Esophagus muscularis mucosa (tissue), 4 donors: ENCODE measurements around the gene ZNF804A. TPM values are rescaled to one million over a fixed set of nuclear protein-coding genes. Genes with fewer than 3 reads are reported as not detected.

ENCODE experiments used
- DNase-seq: peaks from one replicate; pipeline ENCODE4 v3.0.0-alpha.2; 2017; ENCODE audit errors: extremely low spot score
- H3K27ac ChIP-seq, 4 donors: fragments of 200-600 bp; sonication (generic); replicated peaks in 1 of 4; 1 replicate in 3 of 4; 2 replicates in 1 of 4; pipeline ENCODE4 v1.5.1; 2016 to 2019; ENCODE audit warnings: mild to moderate bottlenecking in 1 of 4
- H3K27me3 ChIP-seq, 4 donors: fragments of 200-600 bp; sonication (generic); one replicate each; pipeline versions ENCODE4 v1.5.1 to v1.6.0; 2016 to 2019
- H3K36me3 ChIP-seq, 4 donors: fragments of 200-600 bp; sonication (generic); one replicate each; pipeline ENCODE4 v1.5.1; 2016 to 2019
- H3K4me1 ChIP-seq, 4 donors: fragments of 200-600 bp; sonication (generic); one replicate each; pipeline ENCODE4 v1.5.1; 2016 to 2019
- H3K4me3 ChIP-seq, 4 donors: fragments of 200-600 bp; sonication (generic); 1 replicate in 2 of 4; 2 replicates in 2 of 4; pipeline ENCODE4 v1.5.1; 2016 to 2019; ENCODE audit warnings: mild to moderate bottlenecking in 4 of 4, moderate library complexity in 1 of 4
- H3K9me3 ChIP-seq, 4 donors: fragments of 200-600 bp; sonication (generic); 1 replicate in 3 of 4; 2 replicates in 1 of 4; pipeline ENCODE4 v1.5.1; 2016 to 2019
- EP300 ChIP-seq: sonication (generic); formaldehyde crosslinking; IDR thresholded peaks from one replicate; pipeline ENCODE4 v1.6.1; 2017; ENCODE audit warnings: antibody characterized with exemption
- POLR2A ChIP-seq: fragments of 450-650 bp; IDR thresholded peaks from one replicate; pipeline ENCODE4 v1.6.1; 2017; ENCODE audit warnings: antibody characterized with exemption, moderate library complexity, mild to moderate bottlenecking, low read depth
- POLR2AphosphoS5 ChIP-seq, 2 donors: sonication (generic); formaldehyde crosslinking; IDR thresholded peaks; one replicate each; pipeline ENCODE4 v1.6.1; 2017; ENCODE audit warnings: antibody characterized with exemption in 2 of 2
- WGBS: methylation state at CpG from one replicate; pipeline ENCODE4 v1.1.5; 2018; 5-methylcytosine and 5-hydroxymethylcytosine counted together
- intact Hi-C: fragments of 100-400 bp; cut with DNase I; formaldehyde crosslinking; loops from one replicate; pipeline ENCODE4 v1.15.1; 2023
- total RNA-seq, 4 donors: library from RNA; depleted of rRNA; stranded (reverse); fragments of >200 nt; gene quantifications; one replicate each; pipeline versions ENCODE4 v1.1.0 to v1.2.1, GENCODE V29; 2016
- TF ChIP-seq, protein P1 (sequence below), 3 experiments: fragments of 200-600 bp in 2 of 3; fragments of 450-650 bp in 1 of 3; sonication (generic) in 2 of 3; IDR thresholded peaks; one replicate each; pipeline ENCODE4 v1.5.1; 2017 to 2019; ENCODE audit warnings: antibody characterized with exemption in 3 of 3, mild to moderate bottlenecking in 2 of 3, moderate library complexity in 1 of 3

The ZNF804A gene
- total RNA-seq, 4 donors from 2014 or later = 0.33 TPM; not detected in 3

DNA sequence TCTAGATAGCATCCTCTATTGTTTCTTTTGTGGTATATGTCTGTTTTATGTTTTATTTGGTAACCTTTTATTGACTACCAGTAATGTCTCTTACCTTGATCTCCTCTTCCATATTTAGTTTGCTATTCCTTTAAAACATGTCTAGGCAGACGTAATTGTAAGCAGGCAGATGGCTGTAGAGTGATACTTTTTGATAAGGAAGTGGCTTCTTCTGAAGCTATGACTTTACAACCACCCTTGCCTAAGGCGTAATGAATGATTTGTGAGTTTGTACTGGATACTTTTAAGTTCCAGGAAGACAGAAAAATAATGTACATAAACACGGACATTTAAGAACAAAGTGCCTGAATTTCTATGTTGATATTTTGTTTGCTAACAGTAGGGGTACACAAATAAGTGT is 85.6 kb downstream of the ZNF804A start:
- H3K36me3 ChIP-seq = no peaks in the 10 kb centered on the region
- intact Hi-C loops = no loop called here
- no peak for DNase-seq
- no peak overlapping the region for H3K27ac ChIP-seq
- no peaks in the 10 kb centered on the region for H3K9me3 ChIP-seq
- no peaks in the 10 kb centered on the region for H3K27me3 ChIP-seq
- 63% methylated on average over 3 of the region's 3 CpGs for WGBS
- TF ChIP-seq POLR2AphosphoS5 (IDR thresholded peaks at IDR 0.05) (no peak), EP300 (no peak), POLR2A (no peak)
- TF ChIP-seq, protein P1, sequence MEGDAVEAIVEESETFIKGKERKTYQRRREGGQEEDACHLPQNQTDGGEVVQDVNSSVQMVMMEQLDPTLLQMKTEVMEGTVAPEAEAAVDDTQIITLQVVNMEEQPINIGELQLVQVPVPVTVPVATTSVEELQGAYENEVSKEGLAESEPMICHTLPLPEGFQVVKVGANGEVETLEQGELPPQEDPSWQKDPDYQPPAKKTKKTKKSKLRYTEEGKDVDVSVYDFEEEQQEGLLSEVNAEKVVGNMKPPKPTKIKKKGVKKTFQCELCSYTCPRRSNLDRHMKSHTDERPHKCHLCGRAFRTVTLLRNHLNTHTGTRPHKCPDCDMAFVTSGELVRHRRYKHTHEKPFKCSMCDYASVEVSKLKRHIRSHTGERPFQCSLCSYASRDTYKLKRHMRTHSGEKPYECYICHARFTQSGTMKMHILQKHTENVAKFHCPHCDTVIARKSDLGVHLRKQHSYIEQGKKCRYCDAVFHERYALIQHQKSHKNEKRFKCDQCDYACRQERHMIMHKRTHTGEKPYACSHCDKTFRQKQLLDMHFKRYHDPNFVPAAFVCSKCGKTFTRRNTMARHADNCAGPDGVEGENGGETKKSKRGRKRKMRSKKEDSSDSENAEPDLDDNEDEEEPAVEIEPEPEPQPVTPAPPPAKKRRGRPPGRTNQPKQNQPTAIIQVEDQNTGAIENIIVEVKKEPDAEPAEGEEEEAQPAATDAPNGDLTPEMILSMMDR (IDR thresholded peaks at IDR 0.05) = no peak
- H3K4me1 ChIP-seq = no peaks in the 10 kb centered on the region
- H3K4me3 ChIP-seq = no peak overlapping the region

DNA sequence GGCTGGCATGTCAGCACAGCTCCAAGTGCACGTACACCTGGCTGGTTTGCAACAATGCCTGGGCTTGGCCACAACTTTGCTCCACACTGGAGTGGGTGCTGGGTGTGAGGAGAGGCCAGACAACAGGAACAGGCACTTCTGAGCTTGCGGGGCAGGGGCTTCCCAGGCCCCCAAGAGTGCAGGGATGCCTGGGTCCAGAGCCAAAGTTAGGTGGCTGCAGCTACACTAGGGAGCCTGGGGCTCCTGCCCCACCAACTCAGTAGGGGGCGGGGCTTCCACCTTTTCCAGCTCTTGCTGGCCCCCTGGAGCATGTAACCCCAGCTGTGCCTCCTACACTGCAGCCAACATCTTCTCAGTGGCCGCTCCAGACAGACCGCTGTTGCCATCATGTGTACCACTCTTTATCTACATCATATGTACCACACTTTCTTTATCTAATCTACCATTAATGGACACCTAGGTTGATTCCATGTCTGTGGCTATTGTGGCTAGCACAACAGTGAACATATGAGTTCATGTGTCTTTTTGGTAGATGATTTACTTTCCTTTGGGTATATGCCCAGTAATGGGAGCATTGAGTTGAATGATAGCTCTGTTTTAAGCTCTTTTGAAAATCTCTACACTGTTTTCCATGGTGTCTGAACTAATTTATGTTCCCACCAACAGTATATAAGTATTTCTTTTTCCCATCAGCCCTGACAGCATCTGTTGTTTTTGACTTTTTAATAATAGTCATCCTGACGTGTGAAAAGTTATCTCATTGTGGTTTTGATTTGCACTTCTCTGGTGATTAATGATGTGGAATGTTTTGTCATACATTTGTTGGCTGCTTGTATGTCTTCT is 87.9 kb downstream of the ZNF804A start:
- intact Hi-C loops = no loop called here
- no peak overlapping the region for H3K27ac ChIP-seq
- no peak overlapping the region for H3K4me3 ChIP-seq
- H3K27me3 ChIP-seq = no peaks in the 10 kb centered on the region
- 76% methylated on average over 4 of the region's 6 CpGs for WGBS
- H3K9me3 ChIP-seq = no peaks in the 10 kb centered on the region
- DNase-seq = no peak
- H3K4me1 ChIP-seq = no peaks in the 10 kb centered on the region
- H3K36me3 ChIP-seq = no peaks in the 10 kb centered on the region
- TF ChIP-seq, protein P1 (IDR thresholded peaks at IDR 0.05) = no peak
- TF ChIP-seq POLR2AphosphoS5 (IDR thresholded peaks at IDR 0.05) (no peak), EP300 (no peak)

DNA sequence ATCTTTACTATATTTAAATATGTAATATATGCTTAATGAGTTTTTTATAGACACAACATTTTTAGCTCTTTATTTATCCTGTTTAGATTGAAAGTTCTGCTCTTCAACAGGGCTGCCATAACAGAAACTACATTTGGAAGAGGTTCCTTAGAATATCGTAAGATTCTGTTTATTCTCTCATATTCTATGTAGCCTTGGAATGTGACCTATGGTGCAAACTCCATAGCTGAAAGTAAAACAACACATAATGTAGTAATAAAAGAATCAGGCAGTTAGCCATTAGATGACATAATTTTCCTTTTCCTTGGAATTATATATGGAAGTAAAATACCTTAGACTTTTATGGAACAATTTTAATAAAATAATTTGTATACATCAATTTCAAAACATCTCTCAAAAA is 91.3 kb downstream of the ZNF804A start:
- no peaks in the 10 kb centered on the region for H3K27me3 ChIP-seq
- no peak for DNase-seq
- H3K36me3 ChIP-seq = no peaks in the 10 kb centered on the region
- H3K27ac ChIP-seq = no peak overlapping the region
- H3K4me1 ChIP-seq = no peaks in the 10 kb centered on the region
- H3K4me3 ChIP-seq = no peak overlapping the region
- TF ChIP-seq, protein P1 (IDR thresholded peaks at IDR 0.05) = no peak
- no peak for TF ChIP-seq POLR2A
- TF ChIP-seq EP300 = no peak
- no peak for TF ChIP-seq POLR2AphosphoS5 (IDR thresholded peaks at IDR 0.05)
- no peaks in the 10 kb centered on the region for H3K9me3 ChIP-seq
- intact Hi-C loops = no loop called here
- 61% methylated on average over 1 of the region's 1 CpG for WGBS

DNA sequence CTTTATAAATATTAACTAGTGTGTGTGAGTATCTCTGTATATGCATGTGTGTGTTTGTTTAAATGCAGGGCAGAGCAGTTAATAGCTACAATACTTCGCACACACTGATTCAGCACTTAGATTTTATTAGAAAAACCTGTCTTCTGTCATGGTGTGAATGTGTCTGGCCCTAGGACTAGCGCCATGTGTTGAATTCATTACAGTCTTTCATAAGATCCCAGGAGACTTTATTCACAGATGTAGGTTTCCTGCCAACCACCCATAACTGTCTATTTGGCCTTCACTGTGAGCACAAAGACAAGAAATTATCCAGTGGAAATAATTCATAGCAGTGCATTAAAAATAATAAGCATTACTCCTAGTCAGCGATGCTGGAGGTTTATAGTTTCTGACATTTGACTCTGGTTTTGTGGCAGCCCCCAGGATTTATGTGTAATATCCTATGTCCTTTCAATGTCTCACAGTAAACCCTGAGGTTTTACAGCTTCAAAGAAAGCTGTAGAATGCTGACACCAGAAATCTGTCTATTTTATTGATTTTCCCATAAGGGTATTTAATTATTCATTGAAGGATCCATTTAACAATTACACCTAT is 93.9 kb downstream of the ZNF804A start:
- Histone ChIP-seq H3K36me3 (no peaks in the 10 kb centered on the region), H3K9me3 (no peaks in the 10 kb centered on the region), H3K4me1 (no peaks in the 10 kb centered on the region), H3K27me3 (no peaks in the 10 kb centered on the region), H3K27ac (no peak overlapping the region), H3K4me3 (no peak overlapping the region)
- no peak for TF ChIP-seq POLR2A
- TF ChIP-seq, protein P1 (IDR thresholded peaks at IDR 0.05) = no peak
- no peak for TF ChIP-seq POLR2AphosphoS5 (IDR thresholded peaks at IDR 0.05)
- no peak for TF ChIP-seq EP300
- 41% methylated on average over 3 of the region's 3 CpGs for WGBS
- DNase-seq = no peak
- intact Hi-C loops = no loop called here
